ENCODE measurements around the gene NDNF. TPM values are rescaled to one million over a fixed set of nuclear protein-coding genes. Genes with fewer than 3 reads are reported as not detected.

Gene NDNF
- total RNA-seq, 1 experiment from 2014 or later = 0.22 TPM

DNA sequence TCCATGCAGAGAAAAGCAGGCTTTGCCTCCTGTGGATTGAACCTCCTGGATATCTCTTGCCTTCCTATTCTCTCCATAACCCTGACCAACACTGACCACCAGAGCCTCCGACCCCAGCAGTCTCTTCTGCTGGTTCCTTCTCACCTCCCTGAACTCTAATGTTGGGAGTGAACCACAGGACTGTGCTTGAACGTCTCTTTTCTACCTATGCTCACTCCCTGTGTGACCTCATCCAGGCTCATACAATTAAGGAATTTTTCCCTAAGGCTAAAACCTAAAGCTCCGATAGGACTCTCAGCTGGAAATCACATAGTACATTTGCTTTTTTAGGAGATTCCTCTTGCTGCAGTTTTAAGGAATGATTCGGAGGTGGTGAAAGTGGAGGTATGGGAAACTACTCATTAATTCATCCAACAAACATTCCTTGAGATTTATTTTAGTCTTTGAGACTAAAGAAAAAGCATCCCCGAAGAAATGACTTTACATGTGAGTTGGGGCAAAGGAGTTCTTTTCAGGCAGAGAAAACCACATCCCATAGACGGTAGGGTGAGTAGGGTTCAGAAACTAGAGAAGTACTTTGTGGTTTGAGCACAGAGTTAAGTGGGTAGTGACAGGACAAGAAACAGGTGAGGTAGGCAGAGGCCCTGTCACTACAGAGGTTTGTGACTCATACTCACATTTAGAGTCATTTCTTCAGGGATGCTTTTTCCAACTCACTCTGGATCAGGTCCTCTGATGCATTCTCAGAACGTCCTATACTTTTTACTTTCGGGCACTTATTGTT is 30.8 kb downstream of the NDNF start:
- Histone ChIP-seq H3K9me2 (ENCODE audit: insufficient read depth) (no peaks in the 10 kb centered on the region), H3K36me3 (ENCODE audit: control insufficient read depth in 1 of 2, insufficient read depth in 2 of 2, low read length in 2 of 2) (no peaks in the 10 kb centered on the region), H4K20me1 (ENCODE audit: insufficient read depth) (no peaks in the 10 kb centered on the region), H2AFZ (ENCODE audit: low read depth, low read length, poor library complexity, severe bottlenecking) (no peak overlapping the region), H3K9ac (ENCODE audit: low read length) (no peak overlapping the region), H3K27ac (ENCODE audit: low read depth, low read length) (no peak overlapping the region), H3K4me3 (replicated peaks in 1 of 2; ENCODE audit: low read depth in 1 of 2, low read length in 2 of 2) (no peak overlapping the region), H3K27me3 (ENCODE audit: insufficient read depth, low read length) (no peaks in the 10 kb centered on the region), H3K9me3 (ENCODE audit: control insufficient read depth in 1 of 2, insufficient read depth in 1 of 2, low read depth in 1 of 2, low read length in 2 of 2) (no peaks in the 10 kb centered on the region), H3K79me2 (ENCODE audit: insufficient read depth, low read length) (no peaks in the 10 kb centered on the region), H3K4me2 (ENCODE audit: low read length) (no peak overlapping the region), H3K4me1 (ENCODE audit: control insufficient read depth in 1 of 2, insufficient read depth in 2 of 2, low read length in 2 of 2) (no peaks in the 10 kb centered on the region)
- no peak for TF ChIP-seq SIN3A (IDR thresholded peaks at IDR 0.05; ENCODE audit: low read depth)
- POLR2A ChIA-PET = no interaction called here
- intact Hi-C loops (cut with micrococcal nuclease) = loop anchor here (5.0 kb wide), 1 partner anchor 1831 kb away; no protein-coding TSS in a partner anchor
- no peak for ATAC-seq
- RAD21 ChIA-PET (ENCODE audit: low non-redundant PET in 1 of 2, low total read pairs in 2 of 2, uncharacterized antibody in 2 of 2, unreplicated experiment in 2 of 2) = no interaction called here
- BruUV-seq (replicated peaks) = no TSS peak
- CTCF ChIA-PET = no interaction called here
- DNase-seq (ENCODE audit: low read depth, low spot score) = no peak

GRCh38 chr4:121034017-121034416 is 38.3 kb downstream of the NDNF start:
- Histone ChIP-seq H3K36me3 (ENCODE audit: control insufficient read depth in 1 of 2, insufficient read depth in 2 of 2, low read length in 2 of 2) (no peaks in the 10 kb centered on the region), H4K20me1 (ENCODE audit: insufficient read depth) (no peaks in the 10 kb centered on the region), H3K4me2 (ENCODE audit: low read length) (no peak overlapping the region), H3K27ac (ENCODE audit: low read depth, low read length) (no peak overlapping the region), H3K4me1 (ENCODE audit: control insufficient read depth in 1 of 2, insufficient read depth in 2 of 2, low read length in 2 of 2) (no peaks in the 10 kb centered on the region), H2AFZ (ENCODE audit: low read depth, low read length, poor library complexity, severe bottlenecking) (no peak overlapping the region), H3K27me3 (ENCODE audit: insufficient read depth, low read length) (no peaks in the 10 kb centered on the region), H3K9me2 (ENCODE audit: insufficient read depth) (no peaks in the 10 kb centered on the region; the same call in 1 of the 2 replicates), H3K79me2 (ENCODE audit: insufficient read depth, low read length) (no peaks in the 10 kb centered on the region), H3K9me3 (ENCODE audit: control insufficient read depth in 1 of 2, insufficient read depth in 1 of 2, low read depth in 1 of 2, low read length in 2 of 2) (no peaks in the 10 kb centered on the region), H3K4me3 (replicated peaks in 1 of 2; ENCODE audit: low read depth in 1 of 2, low read length in 2 of 2) (no peak overlapping the region), H3K9ac (ENCODE audit: low read length) (no peak overlapping the region)
- ChIA-PET CTCF (no interaction called here), RAD21 (ENCODE audit: low non-redundant PET in 1 of 2, low total read pairs in 2 of 2, uncharacterized antibody in 2 of 2, unreplicated experiment in 2 of 2) (no interaction called here), POLR2A (no interaction called here)
- intact Hi-C loops (cut with micrococcal nuclease) = no loop called here
- no peak for ATAC-seq
- TF ChIP-seq RAD21 (IDR thresholded peaks at IDR 0.05; ENCODE audit: low read depth) (no peak), TCF7L2 (IDR thresholded peaks at IDR 0.05; ENCODE audit: borderline replicate concordance, extremely low read depth, insufficient read depth, insufficient read length) (no peak), POLR2A (IDR thresholded peaks at IDR 0.05; ENCODE audit: borderline replicate concordance, extremely low read depth, insufficient read depth, insufficient read length) (no peak), ZBTB33 (IDR thresholded peaks at IDR 0.05; ENCODE audit: extremely low read depth, insufficient replicate concordance, low read length) (no peak)
- TF ChIP-seq, protein P1, sequence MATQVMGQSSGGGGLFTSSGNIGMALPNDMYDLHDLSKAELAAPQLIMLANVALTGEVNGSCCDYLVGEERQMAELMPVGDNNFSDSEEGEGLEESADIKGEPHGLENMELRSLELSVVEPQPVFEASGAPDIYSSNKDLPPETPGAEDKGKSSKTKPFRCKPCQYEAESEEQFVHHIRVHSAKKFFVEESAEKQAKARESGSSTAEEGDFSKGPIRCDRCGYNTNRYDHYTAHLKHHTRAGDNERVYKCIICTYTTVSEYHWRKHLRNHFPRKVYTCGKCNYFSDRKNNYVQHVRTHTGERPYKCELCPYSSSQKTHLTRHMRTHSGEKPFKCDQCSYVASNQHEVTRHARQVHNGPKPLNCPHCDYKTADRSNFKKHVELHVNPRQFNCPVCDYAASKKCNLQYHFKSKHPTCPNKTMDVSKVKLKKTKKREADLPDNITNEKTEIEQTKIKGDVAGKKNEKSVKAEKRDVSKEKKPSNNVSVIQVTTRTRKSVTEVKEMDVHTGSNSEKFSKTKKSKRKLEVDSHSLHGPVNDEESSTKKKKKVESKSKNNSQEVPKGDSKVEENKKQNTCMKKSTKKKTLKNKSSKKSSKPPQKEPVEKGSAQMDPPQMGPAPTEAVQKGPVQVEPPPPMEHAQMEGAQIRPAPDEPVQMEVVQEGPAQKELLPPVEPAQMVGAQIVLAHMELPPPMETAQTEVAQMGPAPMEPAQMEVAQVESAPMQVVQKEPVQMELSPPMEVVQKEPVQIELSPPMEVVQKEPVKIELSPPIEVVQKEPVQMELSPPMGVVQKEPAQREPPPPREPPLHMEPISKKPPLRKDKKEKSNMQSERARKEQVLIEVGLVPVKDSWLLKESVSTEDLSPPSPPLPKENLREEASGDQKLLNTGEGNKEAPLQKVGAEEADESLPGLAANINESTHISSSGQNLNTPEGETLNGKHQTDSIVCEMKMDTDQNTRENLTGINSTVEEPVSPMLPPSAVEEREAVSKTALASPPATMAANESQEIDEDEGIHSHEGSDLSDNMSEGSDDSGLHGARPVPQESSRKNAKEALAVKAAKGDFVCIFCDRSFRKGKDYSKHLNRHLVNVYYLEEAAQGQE (IDR thresholded peaks at IDR 0.05; ENCODE audit: low read depth) = no peak
- no TSS peak for BruUV-seq (replicated peaks)
- no peak for DNase-seq (ENCODE audit: low read depth, low spot score)

Data from HCT116 (cell line).